H1 (cell line): ENCODE data around the gene C15orf61. TPM values are rescaled to one million over a fixed set of nuclear protein-coding genes. Genes with fewer than 3 reads are reported as not detected.

Source experiments
- CTCF ChIA-PET: fragments of 300-600 bp; sonication (Branson Sonifier 250); formaldehyde crosslinking; loops from one replicate; lab custom pipeline; 2021; ENCODE audit not compliant: partially characterized antibody; lab: Charles Lee
- POLR2A ChIA-PET: fragments of 300-600 bp; sonication (Branson Sonifier 250); formaldehyde crosslinking; loops from one replicate; lab custom pipeline; 2021; ENCODE audit warnings: inconsistent platforms; ENCODE audit not compliant: partially characterized antibody; lab: Charles Lee
- DNase-seq, 2 experiments: peaks; one replicate each; pipeline versions ENCODE4 v3.0.0 to v3.0.0-alpha.2; 2010 to 2022; ENCODE audit warnings: low spot score in 2 of 2, low read depth in 1 of 2, mixed read lengths in 1 of 2
- FAIRE-seq: peaks from 2 replicates; lab custom pipeline; 2011; peaks lifted over from hg19 to GRCh38; lab: Jason Lieb, UNC
- H2AFZ ChIP-seq: 2 replicates; pipeline ENCODE4 v1.8.1; 2012; ENCODE audit warnings: low read length, inconsistent platforms
- H2AK5ac ChIP-seq: 2 replicates; pipeline ENCODE4 v1.6.1; 2013; ENCODE audit warnings: low read depth, low read length
- H2BK120ac ChIP-seq: replicated peaks from 2 replicates; pipeline ENCODE3; 2013; ENCODE audit warnings: low read depth, low read length, inconsistent platforms
- H2BK12ac ChIP-seq: 2 replicates; pipeline ENCODE4 v1.6.1; 2013; ENCODE audit warnings: low read depth, low read length
- H2BK15ac ChIP-seq: 2 replicates; pipeline ENCODE4 v1.6.1; 2013; ENCODE audit warnings: low read length
- H2BK20ac ChIP-seq: 2 replicates; pipeline ENCODE4 v1.6.1; 2013; ENCODE audit warnings: low read length
- H2BK5ac ChIP-seq: 2 replicates; pipeline ENCODE4 v1.6.1; 2013; ENCODE audit warnings: low read depth, low read length
- H3K14ac ChIP-seq: 2 replicates; pipeline ENCODE4 v1.6.1; 2013; ENCODE audit warnings: inconsistent platforms; ENCODE audit not compliant: insufficient read length
- H3K18ac ChIP-seq: 2 replicates; pipeline ENCODE4 v1.6.1; 2013; ENCODE audit warnings: low read length; ENCODE audit errors: extremely low read depth
- H3K23ac ChIP-seq: 2 replicates; pipeline ENCODE4 v1.6.1; 2013; ENCODE audit warnings: inconsistent platforms; ENCODE audit not compliant: insufficient read length
- H3K23me2 ChIP-seq: 2 replicates; pipeline ENCODE4 v1.6.1; 2013; ENCODE audit warnings: low read depth, low read length
- H3K27ac ChIP-seq: 2 replicates; pipeline ENCODE4 v1.6.1; 2011; ENCODE audit warnings: low read depth, low read length, inconsistent platforms
- H3K27me3 ChIP-seq, 4 experiments: replicated peaks in 1 of 4; 1 replicate in 1 of 4; 2 replicates in 3 of 4; pipeline versions ENCODE4 v1.6.1 to v1.8.1; 2011 to 2013; ENCODE audit warnings: low read length in 3 of 4, mild to moderate bottlenecking in 3 of 4, inconsistent platforms in 2 of 4, mixed read lengths in 2 of 4, moderate library complexity in 1 of 4; ENCODE audit not compliant: control insufficient read depth in 3 of 4, insufficient read depth in 3 of 4; ENCODE audit errors: extremely low read depth in 1 of 4
- H3K36me3 ChIP-seq, 4 experiments: 2 replicates each; pipeline versions ENCODE4 v1.6.1 to v1.8.1; 2011 to 2013; ENCODE audit warnings: mild to moderate bottlenecking in 4 of 4, low read length in 3 of 4, moderate library complexity in 2 of 4, control low read depth in 1 of 4, inconsistent platforms in 1 of 4; ENCODE audit not compliant: insufficient read depth in 4 of 4, control insufficient read depth in 2 of 4
- H3K4ac ChIP-seq: replicated peaks from 2 replicates; pipeline ENCODE3; 2013; ENCODE audit warnings: low read length, low read depth, mixed read lengths, inconsistent platforms; ENCODE audit not compliant: insufficient read length
- H3K4me1 ChIP-seq, 4 experiments: replicated peaks in 1 of 4; 1 replicate in 1 of 4; 2 replicates in 3 of 4; pipeline versions ENCODE4 v1.6.1 to v1.8.1; 2011 to 2013; ENCODE audit warnings: low read length in 3 of 4, inconsistent platforms in 2 of 4, mixed read lengths in 1 of 4; ENCODE audit not compliant: insufficient read depth in 4 of 4, control insufficient read depth in 3 of 4
- H3K4me2 ChIP-seq, 2 experiments: 2 replicates each; pipeline versions ENCODE4 v1.6.1 to v1.8.1; 2011 to 2013; ENCODE audit warnings: low read depth in 2 of 2, low read length in 2 of 2, control low read depth in 1 of 2, inconsistent platforms in 1 of 2, mild to moderate bottlenecking in 1 of 2; ENCODE audit not compliant: insufficient read depth in 1 of 2
- H3K4me3 ChIP-seq, 4 experiments: fragments of 200-600, 300-600 bp in 1 of 4; sonication (generic), shearing (Covaris generic), sonication (Bioruptor Twin) in 1 of 4; 2 replicates each; pipeline versions ENCODE4 v1.5.1 to v1.8.1; 2011 to 2016; ENCODE audit warnings: low read length in 4 of 4, low read depth in 3 of 4, control low read depth in 2 of 4, inconsistent platforms in 2 of 4, mild to moderate bottlenecking in 2 of 4, mixed read lengths in 1 of 4, moderate library complexity in 1 of 4; ENCODE audit not compliant: insufficient read depth in 2 of 4; ENCODE audit errors: extremely low read depth in 1 of 4
- H3K56ac ChIP-seq: replicated peaks from 2 replicates; pipeline ENCODE3; 2013; ENCODE audit warnings: low read depth, mild to moderate bottlenecking, mixed read lengths, low read length, inconsistent platforms; ENCODE audit not compliant: insufficient read length
- H3K79me1 ChIP-seq: 2 replicates; pipeline ENCODE4 v1.6.1; 2013; ENCODE audit warnings: low read depth, low read length, control low read depth
- H3K79me2 ChIP-seq, 2 experiments: 2 replicates each; pipeline versions ENCODE4 v1.6.1 to v1.8.1; 2012 to 2013; ENCODE audit warnings: low read length in 2 of 2, mild to moderate bottlenecking in 2 of 2, inconsistent platforms in 1 of 2; ENCODE audit not compliant: insufficient read depth in 2 of 2, control insufficient read depth in 1 of 2
- H3K9ac ChIP-seq, 4 experiments: replicated peaks in 1 of 4; 1 replicate in 1 of 4; 2 replicates in 3 of 4; pipeline versions ENCODE4 v1.6.1 to v1.8.1; 2011 to 2013; ENCODE audit warnings: low read depth in 3 of 4, low read length in 3 of 4, control low read depth in 2 of 4, mild to moderate bottlenecking in 2 of 4, moderate library complexity in 2 of 4, inconsistent platforms in 1 of 4; ENCODE audit errors: extremely low read depth in 1 of 4
- H3K9me3 ChIP-seq, 2 experiments: 2 replicates each; pipeline versions ENCODE4 v1.6.1 to v1.8.1; 2012 to 2013; ENCODE audit warnings: mild to moderate bottlenecking in 2 of 2, moderate library complexity in 2 of 2, control low read depth in 1 of 2, inconsistent platforms in 1 of 2, low read depth in 1 of 2, low read length in 1 of 2, mixed read lengths in 1 of 2; ENCODE audit not compliant: insufficient read depth in 2 of 2
- H4K20me1 ChIP-seq, 2 experiments: replicated peaks in 1 of 2; 2 replicates each; pipeline versions ENCODE3 to v1.8.1; 2011 to 2013; ENCODE audit warnings: inconsistent platforms in 2 of 2, low read length in 2 of 2, mild to moderate bottlenecking in 1 of 2; ENCODE audit not compliant: insufficient read depth in 2 of 2, control insufficient read depth in 1 of 2
- H4K5ac ChIP-seq: 2 replicates; pipeline ENCODE4 v1.6.1; 2013; ENCODE audit warnings: low read length, low read depth, mixed read lengths, inconsistent platforms; ENCODE audit not compliant: insufficient read length
- H4K8ac ChIP-seq: 2 replicates; pipeline ENCODE4 v1.8.0; 2013; ENCODE audit warnings: mild to moderate bottlenecking, moderate library complexity, low read length, inconsistent platforms; ENCODE audit not compliant: insufficient read depth; ENCODE audit errors: extremely low read depth
- H4K91ac ChIP-seq: replicated peaks from 2 replicates; pipeline ENCODE3; 2013; ENCODE audit warnings: low read length, mixed read lengths, inconsistent platforms; ENCODE audit not compliant: insufficient read length
- CHD1 ChIP-seq: IDR thresholded peaks from 2 replicates; pipeline ENCODE4 v1.6.1; 2012; ENCODE audit warnings: low read depth, low read length, improper control_type of control experiment
- CHD2 ChIP-seq: IDR thresholded peaks from 2 replicates; pipeline ENCODE4 v1.6.1; 2012; ENCODE audit warnings: low read length, improper control_type of control experiment
- CTCF ChIP-seq, 3 experiments: IDR thresholded peaks; 1 replicate in 2 of 3; 2 replicates in 1 of 3; pipeline versions ENCODE4 v1.5.1 to v1.6.1; 2011; ENCODE audit warnings: low read length in 3 of 3, mild to moderate bottlenecking in 3 of 3, inconsistent platforms in 2 of 3, low read depth in 1 of 3, moderate library complexity in 1 of 3; ENCODE audit not compliant: insufficient read depth in 1 of 3; ENCODE audit errors: control extremely low read depth in 1 of 3
- MAX ChIP-seq: IDR thresholded peaks from 2 replicates; pipeline ENCODE4 v1.6.1; 2012; ENCODE audit warnings: inconsistent platforms
- RAD21 ChIP-seq, 2 experiments: IDR thresholded peaks in 1 of 2; conservative IDR thresholded peaks in 1 of 2; 2 replicates each; pipeline ENCODE4 v1.6.1; 2011; ENCODE audit warnings: low read depth in 2 of 2, low read length in 2 of 2, improper control_type of control experiment in 1 of 2, inconsistent platforms in 1 of 2, mild to moderate bottlenecking in 1 of 2, moderate library complexity in 1 of 2
- TBP ChIP-seq: IDR thresholded peaks from 2 replicates; pipeline ENCODE4 v1.6.1; 2011; ENCODE audit warnings: low read depth, low read length, improper control_type of control experiment
- TEAD4 ChIP-seq: IDR thresholded peaks from 2 replicates; pipeline ENCODE4 v1.6.1; 2012; ENCODE audit warnings: low read depth, low read length, inconsistent platforms, mixed read lengths
- YY1 ChIP-seq: IDR thresholded peaks from 2 replicates; pipeline ENCODE4 v1.6.1; 2011; ENCODE audit warnings: low read depth, mild to moderate bottlenecking, low read length
- WGBS, 2 experiments: shearing (Covaris generic) in 1 of 2; methylation state at CpG; one replicate each; pipeline versions ENCODE4 v1.1.6 to v1.1.7; 2013 to 2015; ENCODE audit warnings: low lambda C conversion rate in 2 of 2, mixed read lengths in 2 of 2, inconsistent platforms in 1 of 2, low coverage in 1 of 2, missing lambda C conversion rate in 1 of 2; ENCODE audit not compliant: insufficient replicate concordance in 2 of 2, insufficient coverage in 1 of 2, insufficient read length in 1 of 2; ENCODE audit errors: extremely low coverage in 1 of 2, missing lambda C conversion rate in 1 of 2; 5-methylcytosine and 5-hydroxymethylcytosine counted together
- polyA plus RNA-seq, 7 experiments: library from polyadenylated mRNA; depleted of rRNA in 3 of 7; stranded (reverse) in 5 of 7; unstranded in 2 of 7; fragments of >200 nt in 5 of 7; fragments of 200-250 nt in 2 of 7; gene quantifications; 1 replicate in 5 of 7; 2 replicates in 1 of 7; 4 replicates in 1 of 7; pipeline versions ENCODE4 v1.2.1 to v1.2.3, GENCODE V29; 2011 to 2013; ENCODE audit warnings: missing spikeins in 2 of 7, mixed read lengths in 2 of 7
- total RNA-seq: library from RNA; stranded (reverse); fragmentation: NEBNext Ultra II Directional; extraction: Animal tissue kit (Norgen Biotek cat#: 25700); gene quantifications from 2 replicates; pipeline ENCODE4 v1.2.1, GENCODE V29; 2021

Gene C15orf61
- total and polyA plus RNA-seq, 2 of the 8 experiments (the other 6 are each of a cell fraction or from before 2014, with no cell fraction given): 1.7 to 2.0 TPM

- H4K20me1 ChIP-seq: no peaks in the 10 kb centered on the region
- WGBS, 2 experiments: 41% methylated on average over 8 of the region's 8 CpGs; no CpG with 5 or more reads in 1 of the 2 experiments
- peak overlapping the region in 1 of 4 experiments; percentile 14; a peak in 1 of 8 replicates for H3K4me3 ChIP-seq
- H3K18ac ChIP-seq: no peak overlapping the region
- peak; percentile 59 to 72 for DNase-seq
- no peak overlapping the region for H3K23ac ChIP-seq
- FAIRE-seq: no peak
- H3K4me2 ChIP-seq: peak overlapping the region; percentile 15 to 62; a peak in 3 of 4 replicates
- no peak overlapping the region for H2BK120ac ChIP-seq
- H3K14ac ChIP-seq: no peak overlapping the region
- ChIA-PET POLR2A (interaction anchor here (0.7 to 1.7 kb wide), 6 partner anchors 9 to 668 kb away, joined by 3 to 5 read pairs (median 4); no protein-coding TSS in a partner anchor), CTCF (interaction anchor here (1.0 to 2.0 kb wide), 5 partner anchors 9 to 672 kb away, joined by 3 to 8 read pairs (median 3); no protein-coding TSS in a partner anchor)
- no peaks in the 10 kb centered on the region for H3K23me2 ChIP-seq
- H2BK15ac ChIP-seq: no peak overlapping the region
- no peak overlapping the region for H2BK12ac ChIP-seq
- no peaks in the 10 kb centered on the region for H3K79me2 ChIP-seq
- H3K4me1 ChIP-seq: peaks cover 0 to 18% (median 6%) of the 10 kb centered on the region in 4 experiments; a peak in 6 of 7 replicates
- H3K9ac ChIP-seq: no peak overlapping the region
- H2BK5ac ChIP-seq: no peak overlapping the region
- H3K56ac ChIP-seq: no peak overlapping the region
- no peak overlapping the region for H3K27ac ChIP-seq
- H4K5ac ChIP-seq: no peak overlapping the region
- H4K8ac ChIP-seq: no peak overlapping the region
- H4K91ac ChIP-seq: no peak overlapping the region
- no peak overlapping the region for H2BK20ac ChIP-seq
- H2AFZ ChIP-seq: no peak overlapping the region
- H3K79me1 ChIP-seq: peaks cover 2% of the 10 kb centered on the region; the same call in 1 of the 2 replicates
- H2AK5ac ChIP-seq: no peak overlapping the region
- H3K36me3 ChIP-seq: peaks cover 0 to 8% (median 2%) of the 10 kb centered on the region in 4 experiments; a peak in 3 of 8 replicates
- H3K27me3 ChIP-seq: no peaks in the 10 kb centered on the region
- no peaks in the 10 kb centered on the region for H3K9me3 ChIP-seq
- H3K4ac ChIP-seq: no peak overlapping the region
- no peak for TF ChIP-seq CHD2
- no peak for TF ChIP-seq YY1
- TF ChIP-seq RAD21 (IDR thresholded peaks at IDR 0.05 in 1 of 2, conservative IDR thresholded peaks at IDR 0.05 in 1 of 2; ENCODE audit: low read depth in 2 of 2, low read length in 2 of 2): peak in 1 of 2 experiments; percentile 8; a peak in 2 of 4 replicates
- no peak for TF ChIP-seq CTCF (IDR thresholded peaks at IDR 0.05; ENCODE audit: control extremely low read depth in 1 of 3, insufficient read depth in 1 of 3, low read depth in 1 of 3, low read length in 3 of 3)
- no peak for TF ChIP-seq TBP
- TF ChIP-seq MAX: no peak
- no peak for TF ChIP-seq CHD1
- TF ChIP-seq TEAD4: no peak
Observed at GRCh38 chr15:67548862-67549651, 28.1 kb downstream of the C15orf61 start.
